HCT116 (cell line): ENCODE results near the gene TMEM147.

Experiments used
- CTCF ChIP-seq, 3 experiments: fragments of 200-600 bp in 1 of 3; sonication (generic) in 1 of 3; IDR thresholded peaks in 2 of 3; conservative IDR thresholded peaks in 1 of 3; 2 replicates each; pipeline ENCODE4 v1.5.1; 2012 to 2017; ENCODE audit warnings: low read depth in 2 of 3, low read length in 2 of 3, antibody characterized with exemption in 1 of 3, borderline replicate concordance in 1 of 3, control low read depth in 1 of 3, mild to moderate bottlenecking in 1 of 3, mixed read lengths in 1 of 3, mixed run types in 1 of 3, moderate library complexity in 1 of 3; ENCODE audit not compliant: insufficient read depth in 1 of 3
- EGR1 ChIP-seq: IDR thresholded peaks from 2 replicates; pipeline ENCODE4 v1.6.1; 2012; ENCODE audit warnings: low read depth
- EZH2 ChIP-seq: fragments of 200-600 bp; sonication (generic); IDR thresholded peaks from 2 replicates; pipeline ENCODE4 v1.6.1; 2017; ENCODE audit warnings: antibody characterized with exemption, mixed run types
- POLR2A ChIP-seq: IDR thresholded peaks from 2 replicates; pipeline ENCODE4 v1.7.0; 2011; ENCODE audit warnings: borderline replicate concordance; ENCODE audit not compliant: insufficient read depth, insufficient read length; ENCODE audit errors: extremely low read depth
- POLR2AphosphoS5 ChIP-seq: IDR thresholded peaks from 2 replicates; pipeline ENCODE4 v1.6.1; 2011; ENCODE audit warnings: mild to moderate bottlenecking, low read depth, low read length, moderate library complexity
- ZBTB33 ChIP-seq: IDR thresholded peaks from 2 replicates; pipeline ENCODE4 v1.6.1; 2011; ENCODE audit warnings: mild to moderate bottlenecking, low read length, moderate library complexity; ENCODE audit not compliant: insufficient replicate concordance; ENCODE audit errors: extremely low read depth
- TF ChIP-seq, protein P1 (sequence below): IDR thresholded peaks from 2 replicates; pipeline ENCODE4 v1.6.1; 2012

DNA sequence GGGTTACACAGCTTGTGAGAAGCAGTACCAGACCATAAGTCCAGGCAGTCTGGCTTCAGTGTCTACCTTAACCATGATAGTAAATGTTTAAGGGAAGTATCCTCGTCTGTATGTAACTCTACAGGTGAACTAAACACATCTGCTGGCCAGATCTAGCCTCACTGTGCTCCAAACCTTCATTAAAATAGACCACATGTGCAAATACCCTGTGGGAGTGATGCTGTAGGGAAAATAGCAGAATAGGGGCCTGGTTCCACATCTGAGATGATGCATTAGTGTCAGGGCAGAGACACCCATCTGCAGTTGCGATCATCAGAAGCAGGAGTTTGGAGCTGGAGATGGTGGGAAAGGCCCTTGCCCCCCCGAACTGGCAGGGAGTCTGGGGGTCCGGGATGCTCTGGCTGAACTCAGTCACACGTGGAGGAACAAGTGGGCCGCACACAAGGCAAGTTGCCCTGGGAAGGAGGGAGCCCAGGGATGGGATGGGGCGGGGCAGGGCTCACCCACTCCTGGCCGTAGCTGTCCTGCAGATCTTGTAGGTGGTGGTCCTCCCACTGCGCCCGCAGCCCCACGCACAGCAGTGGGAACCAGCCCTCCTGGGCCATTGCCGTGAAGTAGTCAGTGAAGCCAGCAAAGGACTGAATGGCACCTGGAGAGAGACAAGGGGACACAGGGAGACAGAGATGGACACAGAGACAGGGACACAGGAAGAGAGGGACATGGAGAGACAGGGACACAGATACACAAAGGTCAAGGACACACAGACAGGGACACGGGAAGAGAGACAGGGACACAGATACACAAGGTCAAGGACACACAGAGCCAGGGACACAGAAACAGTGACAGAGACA is 7.3 kb downstream of the TMEM147 start:
- TF ChIP-seq CTCF (IDR thresholded peaks at IDR 0.05 in 2 of 3, conservative IDR thresholded peaks at IDR 0.05 in 1 of 3; ENCODE audit: borderline replicate concordance in 1 of 3, insufficient read depth in 1 of 3, low read depth in 2 of 3, low read length in 2 of 3): no peak
- no peak for TF ChIP-seq EZH2
- no peak for TF ChIP-seq POLR2AphosphoS5
- no peak for TF ChIP-seq EGR1
- TF ChIP-seq ZBTB33: no peak
- TF ChIP-seq POLR2A: no peak
- TF ChIP-seq, protein P1, sequence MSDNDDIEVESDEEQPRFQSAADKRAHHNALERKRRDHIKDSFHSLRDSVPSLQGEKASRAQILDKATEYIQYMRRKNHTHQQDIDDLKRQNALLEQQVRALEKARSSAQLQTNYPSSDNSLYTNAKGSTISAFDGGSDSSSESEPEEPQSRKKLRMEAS: no peak
